Coronary artery (tissue), 2 donors: Measurements from ENCODE around the gene PTPRZ1.

Experiments
- DNase-seq: peaks from one replicate; pipeline ENCODE4 v3.0.0-alpha.2; 2017; ENCODE audit warnings: low spot score
- H3K27ac ChIP-seq, 2 donors: fragments of 200-600 bp; sonication (generic); one replicate each; pipeline ENCODE4 v1.5.1; 2016 to 2019
- H3K4me3 ChIP-seq: fragments of 200-600 bp; sonication (generic); 2 replicates; pipeline ENCODE4 v1.5.1; 2016; ENCODE audit warnings: mild to moderate bottlenecking, moderate library complexity
- TF ChIP-seq, protein P1 (sequence below): fragments of 200-600 bp; sonication (generic); IDR thresholded peaks from one replicate; pipeline ENCODE4 v1.5.1; 2019; ENCODE audit warnings: antibody characterized with exemption

PTPRZ1 gene

GRCh38 chr7:121847041-121847440 is 25.9 kb upstream of the PTPRZ1 start:
- DNase-seq: no peak
- H3K27ac ChIP-seq: no peak overlapping the region
- TF ChIP-seq, protein P1, sequence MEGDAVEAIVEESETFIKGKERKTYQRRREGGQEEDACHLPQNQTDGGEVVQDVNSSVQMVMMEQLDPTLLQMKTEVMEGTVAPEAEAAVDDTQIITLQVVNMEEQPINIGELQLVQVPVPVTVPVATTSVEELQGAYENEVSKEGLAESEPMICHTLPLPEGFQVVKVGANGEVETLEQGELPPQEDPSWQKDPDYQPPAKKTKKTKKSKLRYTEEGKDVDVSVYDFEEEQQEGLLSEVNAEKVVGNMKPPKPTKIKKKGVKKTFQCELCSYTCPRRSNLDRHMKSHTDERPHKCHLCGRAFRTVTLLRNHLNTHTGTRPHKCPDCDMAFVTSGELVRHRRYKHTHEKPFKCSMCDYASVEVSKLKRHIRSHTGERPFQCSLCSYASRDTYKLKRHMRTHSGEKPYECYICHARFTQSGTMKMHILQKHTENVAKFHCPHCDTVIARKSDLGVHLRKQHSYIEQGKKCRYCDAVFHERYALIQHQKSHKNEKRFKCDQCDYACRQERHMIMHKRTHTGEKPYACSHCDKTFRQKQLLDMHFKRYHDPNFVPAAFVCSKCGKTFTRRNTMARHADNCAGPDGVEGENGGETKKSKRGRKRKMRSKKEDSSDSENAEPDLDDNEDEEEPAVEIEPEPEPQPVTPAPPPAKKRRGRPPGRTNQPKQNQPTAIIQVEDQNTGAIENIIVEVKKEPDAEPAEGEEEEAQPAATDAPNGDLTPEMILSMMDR: no peak
- H3K4me3 ChIP-seq: no peak overlapping the region

DNA sequence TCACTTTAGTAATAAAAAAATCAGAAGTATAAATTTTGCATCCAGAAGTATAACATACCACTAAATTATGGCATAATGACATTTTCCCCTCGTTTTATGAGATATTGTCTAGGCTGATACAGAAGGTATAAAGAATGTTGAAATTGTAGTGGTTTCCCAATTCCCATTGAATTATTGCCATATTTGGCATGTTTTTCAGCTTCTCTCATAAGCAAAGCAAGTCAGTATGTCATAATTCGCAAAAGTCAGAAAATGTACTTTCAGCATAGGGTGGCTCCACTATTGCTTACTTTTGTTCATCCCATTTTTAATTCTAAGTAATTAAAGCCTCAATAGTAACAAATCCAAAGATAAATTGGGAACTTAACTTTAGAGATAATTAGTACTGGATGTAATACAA is 19.7 kb upstream of the PTPRZ1 start:
- TF ChIP-seq, protein P1: no peak
- Histone ChIP-seq H3K27ac (no peak overlapping the region), H3K4me3 (no peak overlapping the region)
- DNase-seq: no peak

DNA sequence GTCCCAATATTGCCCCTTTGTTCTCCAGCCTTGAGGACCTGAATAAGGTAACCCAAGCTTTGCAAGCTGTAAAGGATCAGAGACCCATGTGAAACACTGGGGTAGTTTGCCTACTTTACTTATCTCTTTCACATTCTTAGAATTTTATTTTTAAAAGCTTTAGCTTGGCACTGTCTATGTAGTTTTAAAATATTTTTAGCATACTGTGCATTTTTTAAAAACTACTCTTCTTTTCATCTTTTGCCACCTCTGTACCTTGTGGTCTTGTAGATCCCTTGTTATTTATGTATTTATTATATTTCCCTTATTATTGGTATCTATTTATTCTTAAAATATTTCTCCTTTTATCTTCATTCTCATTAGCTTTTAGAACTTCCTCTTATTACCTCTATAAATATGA is 12.0 kb upstream of the PTPRZ1 start:
- Histone ChIP-seq H3K27ac (no peak overlapping the region), H3K4me3 (no peak overlapping the region)
- TF ChIP-seq, protein P1: no peak
- no peak for DNase-seq

DNA sequence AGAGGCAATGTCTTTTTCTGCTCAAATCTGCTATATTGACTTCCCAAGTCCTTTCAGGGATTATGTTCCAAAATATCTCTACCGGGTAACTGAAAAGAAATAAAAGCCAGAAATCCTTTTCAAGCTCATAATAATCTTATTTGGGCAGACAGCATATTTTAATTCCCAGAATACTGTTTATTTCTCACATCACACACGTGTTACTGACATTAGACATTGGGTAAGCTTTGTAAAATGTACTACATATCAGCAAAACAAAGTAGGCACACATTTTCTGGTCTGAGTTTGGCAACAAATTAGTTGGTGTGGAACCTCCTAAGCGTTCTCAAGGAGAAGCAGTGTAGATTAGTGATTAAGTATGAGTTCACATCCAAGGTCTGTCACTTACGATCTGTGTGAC is 10.4 kb upstream of the PTPRZ1 start:
- Histone ChIP-seq H3K4me3 (no peak overlapping the region), H3K27ac (no peak overlapping the region)
- TF ChIP-seq, protein P1: no peak
- no peak for DNase-seq

GRCh38 chr7:121871188-121871587 is 1.8 kb upstream of the PTPRZ1 start:
- Histone ChIP-seq H3K4me3 (no peak overlapping the region), H3K27ac (no peak overlapping the region)
- TF ChIP-seq, protein P1: no peak
- DNase-seq: no peak

DNA sequence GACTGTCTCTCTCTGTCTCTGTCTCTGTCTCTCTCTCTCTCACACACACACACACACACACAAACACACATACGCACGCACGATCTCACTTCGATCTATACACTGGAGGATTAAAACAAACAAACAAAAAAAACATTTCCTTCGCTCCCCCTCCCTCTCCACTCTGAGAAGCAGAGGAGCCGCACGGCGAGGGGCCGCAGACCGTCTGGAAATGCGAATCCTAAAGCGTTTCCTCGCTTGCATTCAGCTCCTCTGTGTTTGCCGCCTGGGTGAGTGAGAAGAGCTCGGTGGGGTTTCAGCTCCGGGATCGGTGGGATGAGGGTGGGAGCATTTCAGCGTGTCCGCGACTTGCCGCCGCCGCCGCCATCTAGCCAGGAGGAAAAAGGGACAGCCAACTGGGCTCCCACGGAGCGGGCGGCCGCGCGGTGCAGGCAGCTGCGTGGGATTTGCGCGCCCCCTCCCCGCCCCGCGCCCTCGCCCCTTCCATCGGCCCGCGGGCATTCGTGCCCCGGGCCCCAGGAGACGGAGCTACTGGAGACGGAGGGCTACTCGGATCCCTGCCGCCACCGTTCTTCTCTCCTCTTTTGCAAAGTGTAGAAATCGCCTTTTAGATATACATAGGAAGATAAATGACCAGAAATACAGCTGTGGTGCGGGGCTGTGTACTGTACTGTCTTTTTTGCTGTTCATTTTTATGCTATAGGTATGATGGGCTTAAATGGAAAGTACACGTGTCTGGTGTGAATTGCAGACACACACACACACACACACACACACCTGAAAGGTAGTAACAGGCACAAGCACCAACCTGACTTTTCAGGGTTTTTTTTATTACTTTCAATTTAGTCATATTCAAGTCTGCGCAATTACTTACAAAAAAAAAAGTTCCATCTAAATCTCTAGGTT is 581 bp downstream of the PTPRZ1 start:
- TF ChIP-seq, protein P1: no peak
- Histone ChIP-seq H3K27ac (peak overlapping the region; percentile 20 to 58), H3K4me3 (peak overlapping the region; percentile 81)
- no peak for DNase-seq

DNA sequence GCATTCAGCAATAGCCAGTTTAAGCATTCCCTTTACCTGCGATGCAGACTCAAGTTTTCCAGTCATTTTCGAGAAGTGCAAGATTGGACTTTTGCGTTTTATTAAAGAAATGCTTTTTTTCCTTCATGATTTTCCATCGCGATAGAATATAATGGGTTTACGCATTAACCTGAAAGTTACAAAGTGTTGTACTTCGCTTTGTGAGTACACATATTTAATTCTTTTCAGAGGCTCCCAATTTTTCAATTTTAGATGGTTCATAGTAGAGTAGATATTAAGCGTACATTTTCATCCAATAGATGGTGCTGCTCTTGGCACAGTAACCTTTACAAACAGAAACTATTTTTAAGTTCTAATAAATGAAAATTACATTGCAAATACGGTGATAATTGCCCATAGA is 1.3 kb downstream of the PTPRZ1 start:
- H3K27ac ChIP-seq: no peak overlapping the region
- TF ChIP-seq, protein P1: no peak
- peak overlapping the region; percentile 81 for H3K4me3 ChIP-seq
- no peak for DNase-seq
